Spleen (tissue), 7 donors: ENCODE data around the gene ITM2B.

Source experiments
- CTCF ChIP-seq, 11 experiments: fragments of 200-600 bp in 7 of 11; fragments of 450-650 bp in 4 of 11; sonication (generic) in 4 of 11; IDR thresholded peaks in 8 of 11; conservative IDR thresholded peaks in 3 of 11; 1 replicate in 7 of 11; 2 replicates in 4 of 11; pipeline versions ENCODE4 v1.4.0 to v1.8.0; 2016 to 2021; ENCODE audit warnings: antibody characterized with exemption in 11 of 11, inconsistent platforms in 4 of 11, mild to moderate bottlenecking in 1 of 11
- POLR2A ChIP-seq, 3 donors: fragments of 450-650 bp; IDR thresholded peaks; one replicate each; pipeline ENCODE4 v1.5.1; 2017; ENCODE audit warnings: antibody characterized with exemption in 3 of 3, mild to moderate bottlenecking in 1 of 3
- POLR2AphosphoS5 ChIP-seq, 3 donors: sonication (generic); formaldehyde crosslinking; IDR thresholded peaks; one replicate each; pipeline ENCODE4 v1.5.1; 2017; ENCODE audit warnings: antibody characterized with exemption in 3 of 3
- donor health status: DM: no; HTN: no; CAD: no; lungs with moderate emphysema.
- donor health status: DM: no; HTN: no; CAD: no.
- donor health status: DM: no; HTN: no; CAD: no.

- no peak for TF ChIP-seq POLR2A (IDR thresholded peaks at IDR 0.05)
- TF ChIP-seq POLR2AphosphoS5 (IDR thresholded peaks at IDR 0.05) = no peak
- no peak for TF ChIP-seq CTCF (IDR thresholded peaks at IDR 0.05 in 8 of 11, conservative IDR thresholded peaks at IDR 0.05 in 3 of 11)
These were observed 13.1 kb downstream of the ITM2B start for GRCh38 chr13:48246102-48246501.
